HUES6 (cell line): ENCODE measurements around the gene GMPPB.

Source experiments
- H3K27ac ChIP-seq: 2 replicates; pipeline ENCODE4 v1.7.0; 2013; ENCODE audit warnings: low read depth, mild to moderate bottlenecking, low read length, inconsistent platforms
- H3K27me3 ChIP-seq: 2 replicates; pipeline ENCODE4 v1.6.1; 2013; ENCODE audit warnings: low read length; ENCODE audit not compliant: control insufficient read depth, insufficient read depth
- H3K36me3 ChIP-seq: 2 replicates; pipeline ENCODE4 v1.6.1; 2013; ENCODE audit warnings: low read length; ENCODE audit not compliant: control insufficient read depth, insufficient read depth
- H3K4me1 ChIP-seq: 2 replicates; pipeline ENCODE4 v1.6.1; 2013; ENCODE audit warnings: low read length; ENCODE audit not compliant: control insufficient read depth, insufficient read depth
- H3K4me3 ChIP-seq: 2 replicates; pipeline ENCODE4 v1.5.1; 2013; ENCODE audit warnings: low read depth, low read length
- H3K9ac ChIP-seq: one replicate; pipeline ENCODE4 v1.6.1; 2013; ENCODE audit warnings: mild to moderate bottlenecking, low read length
- H3K9me3 ChIP-seq: 2 replicates; pipeline ENCODE4 v1.6.1; 2013; ENCODE audit warnings: low read depth, low read length; ENCODE audit not compliant: control insufficient read depth, insufficient read depth

GMPPB gene

DNA sequence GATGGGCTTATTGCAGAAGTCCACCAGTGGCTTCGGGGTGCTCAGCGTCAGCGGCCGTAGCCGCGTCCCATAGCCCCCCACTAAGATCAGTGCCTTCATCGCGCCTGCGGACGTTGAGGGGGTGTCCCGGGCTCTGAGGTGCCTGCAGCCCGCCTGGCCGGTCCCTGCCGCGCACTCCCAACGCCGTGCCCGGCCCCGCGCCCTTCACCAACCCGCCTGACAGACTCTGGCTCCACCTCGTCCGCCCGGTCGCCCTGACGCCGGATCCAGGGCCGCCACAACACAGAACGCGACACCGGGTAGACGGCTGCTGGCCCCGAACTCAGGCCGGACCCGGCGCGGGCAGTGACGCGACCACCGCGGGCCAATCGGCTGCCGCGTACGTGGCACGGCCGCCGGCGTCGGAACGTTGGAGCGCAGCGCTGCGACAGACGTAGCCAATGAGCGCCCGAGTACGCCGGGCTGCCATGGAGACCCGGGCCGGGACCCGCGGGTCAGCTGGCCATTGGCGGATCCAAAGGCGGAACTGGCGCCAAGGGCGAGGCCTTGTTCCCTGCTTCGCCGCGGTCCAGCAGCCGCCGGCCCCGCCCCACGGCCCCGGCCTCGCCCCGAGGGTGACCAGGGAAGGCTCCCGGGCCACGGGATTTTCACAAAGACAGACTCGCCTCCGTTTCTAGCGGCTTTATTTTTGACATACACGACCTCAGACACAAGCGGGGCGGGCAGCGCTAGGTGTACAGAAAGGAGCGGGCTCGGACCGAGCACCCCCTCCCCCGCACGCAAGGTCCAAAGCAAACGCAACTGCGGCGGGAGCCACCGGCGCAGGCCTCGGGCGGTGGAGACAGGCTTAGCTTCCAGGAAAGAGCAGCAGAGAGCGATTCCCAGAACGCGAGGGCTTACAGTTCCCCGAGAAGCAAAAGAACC is at the start of gene GMPPB:
GMPPB (minus strand) TSS at position 324 of the 924 bp plus-strand sequence; CDS start at position 99, 225 bp downstream.
- Histone ChIP-seq H3K27me3 (no peaks in the 10 kb centered on the region), H3K36me3 (peaks cover 46% of the 10 kb centered on the region), H3K27ac (peak within 1 kb of the TSS; percentile 74), H3K9me3 (no peaks in the 10 kb centered on the region), H3K9ac (peak within 1 kb of the TSS; percentile 93), H3K4me1 (peaks cover 10% of the 10 kb centered on the region; the same call in 1 of the 2 replicates), H3K4me3 (peak within 1 kb of the TSS; percentile 97)

DNA sequence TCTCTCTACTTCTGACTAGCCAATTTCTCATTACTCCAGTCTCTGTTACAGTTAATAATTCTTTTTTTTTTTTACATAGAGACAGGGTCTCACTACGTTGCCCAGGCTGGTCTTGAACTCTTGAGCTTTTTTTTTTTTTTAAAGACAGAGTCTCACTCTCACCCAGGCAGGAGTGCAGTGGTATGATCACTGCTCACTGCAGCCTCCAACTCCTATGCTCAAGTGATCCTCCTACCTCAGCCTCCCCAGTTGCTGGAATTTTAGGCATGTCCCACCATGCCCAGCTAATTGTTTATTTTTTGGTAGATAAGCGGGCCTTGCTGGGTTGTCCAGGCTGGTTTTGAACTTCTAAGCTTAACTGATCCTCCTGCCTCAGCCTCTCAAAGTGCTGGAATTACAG is 49.0 kb upstream of the GMPPB start:
- Histone ChIP-seq H3K9me3 (no peaks in the 10 kb centered on the region), H3K4me3 (no peak overlapping the region), H3K27me3 (no peaks in the 10 kb centered on the region), H3K4me1 (no peaks in the 10 kb centered on the region), H3K36me3 (peaks cover 11% of the 10 kb centered on the region), H3K9ac (no peak overlapping the region), H3K27ac (no peak overlapping the region)

DNA sequence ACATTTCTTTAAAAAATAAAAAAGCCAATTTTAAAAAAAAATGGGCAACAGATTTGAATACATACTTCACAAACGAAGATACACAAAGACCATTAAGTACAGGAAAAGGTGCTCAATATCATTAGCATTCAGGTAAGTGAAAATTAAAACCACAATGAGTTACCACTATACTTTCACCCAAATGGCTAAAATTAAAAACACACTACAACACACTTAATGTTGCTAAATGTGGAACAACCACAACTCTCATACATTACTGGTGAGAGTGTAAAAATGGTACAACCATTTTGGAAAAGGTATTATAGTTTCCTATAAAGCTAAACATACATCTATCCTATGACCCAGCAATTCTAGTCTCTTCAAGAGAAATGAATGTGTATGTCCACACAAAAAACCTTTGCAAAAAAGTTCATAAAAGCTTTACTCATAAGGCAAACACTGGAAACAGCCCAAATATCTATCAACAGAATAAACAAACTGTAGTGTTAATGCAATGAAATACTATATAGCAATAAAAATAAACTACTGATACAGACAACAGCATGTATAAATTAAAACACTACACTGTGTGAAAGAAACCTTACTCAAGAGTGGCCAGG is 47.7 kb upstream of the GMPPB start:
- H3K36me3 ChIP-seq = peaks cover 8% of the 10 kb centered on the region

DNA sequence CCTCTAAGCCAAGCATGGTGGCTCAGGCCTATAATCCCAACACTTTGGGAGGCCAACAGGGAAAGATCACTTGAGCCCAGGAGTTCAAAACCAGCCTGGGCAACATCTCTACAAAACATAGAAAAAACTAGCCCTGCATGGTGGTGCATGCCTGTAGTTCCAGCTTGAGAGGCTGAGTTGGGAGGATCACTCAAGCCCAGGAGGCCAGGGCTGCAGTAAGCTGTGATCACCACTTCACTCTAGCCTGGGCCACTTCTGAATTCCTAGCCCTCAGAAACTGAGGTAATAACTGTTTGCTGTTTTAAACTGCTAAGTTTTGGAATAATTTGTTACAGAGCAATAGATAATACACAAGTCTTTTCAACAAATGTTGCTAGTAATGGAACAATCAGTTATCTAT is 46.2 kb upstream of the GMPPB start:
- H3K36me3 ChIP-seq = no peaks in the 10 kb centered on the region; the same call in none of the 2 replicates

More for the DNA sequence above, 47.7 kb upstream of the GMPPB start:
- no peak overlapping the region for H3K4me3 ChIP-seq
- H3K9ac ChIP-seq = no peak overlapping the region
- no peaks in the 10 kb centered on the region for H3K27me3 ChIP-seq
- H3K27ac ChIP-seq = no peak overlapping the region
- no peaks in the 10 kb centered on the region for H3K9me3 ChIP-seq
- H3K4me1 ChIP-seq = no peaks in the 10 kb centered on the region

DNA sequence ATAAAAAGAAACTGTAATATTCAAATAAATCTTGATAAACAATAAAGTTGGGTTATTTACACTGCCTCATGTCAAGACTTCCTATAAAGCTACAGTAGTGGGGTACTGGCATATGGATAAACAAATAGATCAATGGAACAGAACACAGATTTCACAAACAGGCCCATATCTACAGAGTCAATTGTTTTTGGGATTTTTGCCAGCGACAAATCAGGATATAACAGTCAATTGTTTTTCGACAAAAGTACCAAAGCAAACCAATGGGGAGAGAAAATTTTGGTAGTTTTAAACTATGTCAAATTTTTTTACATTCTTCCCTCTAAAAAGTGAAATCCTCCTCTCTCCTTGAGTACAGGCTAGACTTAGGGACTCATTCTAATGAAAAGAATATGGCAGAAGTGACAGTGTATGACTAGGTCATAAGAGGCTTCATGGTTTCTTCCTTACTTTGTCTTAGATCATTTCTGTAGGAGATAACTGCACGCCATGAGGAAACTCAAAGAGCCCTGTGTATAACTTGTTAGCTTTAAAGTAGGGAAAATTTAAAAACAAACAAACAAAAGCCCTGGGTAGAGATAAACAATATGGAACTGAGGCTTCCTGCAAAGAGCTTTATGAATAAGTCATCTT is 45.6 kb upstream of the GMPPB start:
- Histone ChIP-seq H3K36me3 (no peaks in the 10 kb centered on the region; the same call in 1 of the 2 replicates), H3K4me1 (no peaks in the 10 kb centered on the region), H3K27me3 (no peaks in the 10 kb centered on the region), H3K27ac (no peak overlapping the region), H3K4me3 (no peak overlapping the region), H3K9ac (no peak overlapping the region), H3K9me3 (no peaks in the 10 kb centered on the region)

More for the DNA sequence above, 46.2 kb upstream of the GMPPB start:
- Histone ChIP-seq H3K27me3 (no peaks in the 10 kb centered on the region), H3K27ac (no peak overlapping the region), H3K9ac (no peak overlapping the region), H3K4me3 (no peak overlapping the region), H3K4me1 (no peaks in the 10 kb centered on the region), H3K9me3 (no peaks in the 10 kb centered on the region)

DNA sequence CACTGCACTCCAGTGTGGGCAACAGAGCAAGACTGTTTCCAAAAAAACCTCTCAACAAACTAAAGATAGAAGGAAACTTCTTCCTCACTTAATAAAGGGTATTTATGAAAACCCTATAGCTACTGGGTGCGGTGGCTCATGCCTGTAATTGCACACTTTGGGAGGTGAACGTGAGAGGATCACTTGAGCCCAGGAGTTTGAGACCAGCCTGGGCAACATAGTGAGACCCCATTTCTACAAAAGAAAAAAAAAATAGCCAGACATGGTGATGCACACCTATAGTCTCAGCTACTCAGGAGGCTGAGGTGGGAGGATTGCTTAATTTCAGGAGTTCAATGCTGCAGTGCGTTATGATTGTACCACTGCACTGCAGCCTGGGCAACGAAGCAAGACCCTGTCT is 40.2 kb upstream of the GMPPB start:
- H3K27ac ChIP-seq = no peak overlapping the region
- no peak overlapping the region for H3K9ac ChIP-seq
- H3K9me3 ChIP-seq = no peaks in the 10 kb centered on the region
- no peaks in the 10 kb centered on the region for H3K4me1 ChIP-seq
- no peaks in the 10 kb centered on the region for H3K36me3 ChIP-seq
- H3K27me3 ChIP-seq = no peaks in the 10 kb centered on the region
- H3K4me3 ChIP-seq = no peak overlapping the region

DNA sequence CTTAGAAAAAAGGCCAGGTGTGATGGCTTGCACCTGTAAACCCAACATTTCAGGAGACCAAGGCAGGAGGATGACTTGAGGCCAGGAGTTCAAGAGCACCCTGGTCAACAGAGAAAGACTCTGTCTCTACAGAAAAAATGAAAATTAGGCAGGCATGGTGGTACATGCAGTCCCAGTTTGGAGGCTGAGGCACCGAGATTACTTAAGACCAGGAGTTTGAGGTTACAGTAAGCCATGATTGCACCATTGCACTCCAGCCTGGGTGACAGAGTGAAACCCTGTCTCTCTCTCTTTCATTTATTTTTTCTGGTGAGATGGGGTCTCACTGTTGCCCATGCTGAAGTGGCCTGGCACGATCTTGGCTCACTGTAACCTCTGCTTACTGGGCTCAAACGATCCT is 37.9 kb upstream of the GMPPB start:
- Histone ChIP-seq H3K9ac (no peak overlapping the region), H3K9me3 (no peaks in the 10 kb centered on the region)

DNA sequence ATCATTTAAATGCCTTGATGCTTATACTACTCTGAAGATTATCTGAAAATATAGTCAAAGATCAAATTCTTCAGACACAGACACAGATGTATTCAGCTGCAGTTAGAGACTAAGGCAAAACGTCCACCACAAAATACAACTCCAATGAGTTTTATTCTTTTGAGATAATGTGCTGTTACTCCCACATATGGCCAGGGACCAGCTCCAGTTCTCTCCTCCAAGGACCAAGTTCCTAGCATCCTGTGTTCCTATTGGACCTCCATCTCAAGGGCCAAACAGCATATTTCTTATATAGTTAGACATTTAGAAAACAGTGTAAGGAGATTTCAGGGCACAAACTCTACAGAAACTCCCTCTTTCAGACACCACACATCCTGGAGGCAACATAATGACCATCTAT is 35.5 kb upstream of the GMPPB start:
- Histone ChIP-seq H3K4me3 (no peak overlapping the region), H3K36me3 (no peaks in the 10 kb centered on the region), H3K27ac (no peak overlapping the region), H3K4me1 (no peaks in the 10 kb centered on the region), H3K27me3 (no peaks in the 10 kb centered on the region), H3K9me3 (no peaks in the 10 kb centered on the region), H3K9ac (no peak overlapping the region)

More for the DNA sequence above, 37.9 kb upstream of the GMPPB start:
- Histone ChIP-seq H3K36me3 (no peaks in the 10 kb centered on the region), H3K4me1 (no peaks in the 10 kb centered on the region), H3K4me3 (no peak overlapping the region), H3K27me3 (no peaks in the 10 kb centered on the region), H3K27ac (no peak overlapping the region)

DNA sequence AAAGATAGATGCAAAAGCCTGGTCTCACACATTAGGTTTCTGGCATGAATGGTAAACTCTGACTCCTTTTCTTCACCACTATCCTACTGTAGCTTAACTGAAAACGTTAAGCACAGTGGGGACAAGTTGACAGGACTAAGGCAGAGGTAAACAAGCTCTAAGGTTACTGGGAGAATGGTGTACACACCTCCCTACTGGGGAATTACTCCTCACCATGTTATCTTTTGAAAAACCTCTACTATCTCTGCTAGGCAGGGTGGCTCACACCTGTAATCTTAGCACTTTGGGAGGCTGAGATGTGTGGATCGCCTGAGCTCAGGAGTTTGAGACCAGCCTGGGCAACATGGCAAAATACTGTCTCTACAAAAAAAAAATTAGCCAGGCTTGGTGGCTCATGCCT is 33.4 kb upstream of the GMPPB start:
- H3K27ac ChIP-seq = no peak overlapping the region

DNA sequence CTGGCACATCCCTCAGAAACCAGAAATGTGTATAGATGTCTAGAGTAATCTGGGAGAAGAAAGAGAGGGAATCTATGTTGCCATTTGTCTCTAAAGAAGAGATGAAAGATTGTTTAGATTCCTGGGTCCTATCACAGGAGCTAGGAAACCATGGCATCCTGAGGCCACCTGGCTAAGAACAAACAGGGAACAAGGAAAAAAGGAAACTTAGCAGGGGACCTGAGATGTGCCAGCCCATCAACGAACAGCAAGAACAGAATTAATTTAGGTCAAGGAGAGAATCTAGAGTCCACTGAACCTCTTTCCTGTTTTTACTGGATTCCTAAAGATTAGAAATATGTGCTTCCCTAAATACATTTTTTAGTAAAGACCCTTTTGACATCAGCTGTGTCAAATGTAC is 32.3 kb upstream of the GMPPB start:
- H3K9ac ChIP-seq = no peak overlapping the region
- no peak overlapping the region for H3K27ac ChIP-seq
- no peaks in the 10 kb centered on the region for H3K36me3 ChIP-seq
- H3K9me3 ChIP-seq = no peaks in the 10 kb centered on the region
- H3K4me1 ChIP-seq = no peaks in the 10 kb centered on the region
- H3K27me3 ChIP-seq = no peaks in the 10 kb centered on the region
- H3K4me3 ChIP-seq = no peak overlapping the region

More for the DNA sequence above, 33.4 kb upstream of the GMPPB start:
- Histone ChIP-seq H3K9me3 (no peaks in the 10 kb centered on the region), H3K36me3 (no peaks in the 10 kb centered on the region), H3K4me1 (no peaks in the 10 kb centered on the region), H3K9ac (no peak overlapping the region), H3K27me3 (no peaks in the 10 kb centered on the region), H3K4me3 (no peak overlapping the region)

DNA sequence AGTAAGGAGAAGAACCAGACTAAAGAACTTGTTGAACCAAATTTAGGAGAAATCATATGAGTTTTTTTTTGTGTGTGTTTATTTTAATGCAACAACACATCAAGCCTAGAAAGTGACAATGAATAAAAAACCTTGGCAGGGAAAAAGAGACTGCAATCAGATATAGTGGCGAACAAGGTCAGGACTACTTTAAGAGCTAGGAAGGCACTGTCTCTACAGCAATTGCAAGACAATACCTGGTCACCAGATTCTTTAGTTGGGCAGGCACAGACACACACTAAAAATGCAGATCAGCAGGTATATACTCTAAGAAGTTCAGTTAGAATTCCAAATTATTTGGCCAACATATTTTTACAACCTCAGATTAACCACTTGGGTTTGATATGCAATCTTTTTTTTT is 30.8 kb upstream of the GMPPB start:
- no peak overlapping the region for H3K27ac ChIP-seq

More for the DNA sequence above, 30.8 kb upstream of the GMPPB start:
- H3K36me3 ChIP-seq = no peaks in the 10 kb centered on the region; the same call in 1 of the 2 replicates
- H3K27me3 ChIP-seq = no peaks in the 10 kb centered on the region
- no peak overlapping the region for H3K4me3 ChIP-seq
- no peaks in the 10 kb centered on the region for H3K9me3 ChIP-seq
- H3K4me1 ChIP-seq = no peaks in the 10 kb centered on the region
- no peak overlapping the region for H3K9ac ChIP-seq
